Breast epithelium (tissue), 4 donors: ENCODE results near the gene MS4A4E. TPM values are rescaled to one million over a fixed set of nuclear protein-coding genes. Genes with fewer than 3 reads are reported as not detected.

Experiments used
- DNase-seq, 2 donors: peaks; one replicate each; pipeline ENCODE4 v3.0.0-alpha.2; 2019; ENCODE audit warnings: low spot score in 2 of 2
- H3K27ac ChIP-seq, 2 donors: fragments of 200-600 bp; sonication (generic) in 1 of 2; one replicate each; pipeline ENCODE4 v1.5.1; 2016 to 2019; ENCODE audit warnings: mild to moderate bottlenecking in 1 of 2
- H3K27me3 ChIP-seq, 2 donors: fragments of 200-600 bp; sonication (generic) in 1 of 2; one replicate each; pipeline versions ENCODE4 v1.5.1 to v1.6.0; 2017 to 2019; ENCODE audit warnings: control low read depth in 1 of 2, mild to moderate bottlenecking in 1 of 2
- H3K36me3 ChIP-seq: fragments of 200-600 bp; one replicate; pipeline ENCODE4 v1.5.1; 2019
- H3K4me1 ChIP-seq, 2 donors: fragments of 200-600 bp; sonication (generic); one replicate each; pipeline ENCODE4 v1.5.1; 2016 to 2019; ENCODE audit warnings: control low read depth in 1 of 2
- H3K4me3 ChIP-seq, 3 donors: fragments of 200-600 bp; sonication (generic); 1 replicate in 2 of 3; 2 replicates in 1 of 3; pipeline ENCODE4 v1.5.1; 2016 to 2019; ENCODE audit warnings: mild to moderate bottlenecking in 3 of 3, moderate library complexity in 2 of 3
- H3K9me3 ChIP-seq, 2 donors: fragments of 200-600 bp; sonication (generic) in 1 of 2; one replicate each; pipeline ENCODE4 v1.5.1; 2016 to 2019; ENCODE audit warnings: control low read depth in 1 of 2
- CTCF ChIP-seq, 3 donors: fragments of 450-650 bp; IDR thresholded peaks; one replicate each; pipeline ENCODE4 v1.5.1; 2016 to 2017; ENCODE audit warnings: antibody characterized with exemption in 3 of 3, mild to moderate bottlenecking in 3 of 3, moderate library complexity in 3 of 3
- POLR2A ChIP-seq: fragments of 450-650 bp; IDR thresholded peaks from one replicate; pipeline ENCODE4 v1.6.1; 2016; ENCODE audit warnings: antibody characterized with exemption, mild to moderate bottlenecking, moderate library complexity
- POLR2AphosphoS5 ChIP-seq, 3 donors: sonication (generic); formaldehyde crosslinking; IDR thresholded peaks; one replicate each; pipeline ENCODE4 v1.6.1; 2017; ENCODE audit warnings: antibody characterized with exemption in 3 of 3
- intact Hi-C: fragments of 100-400 bp; cut with DNase I; formaldehyde crosslinking; loops from one replicate; pipeline ENCODE4 v1.15.1; 2023; ENCODE audit warnings: low total_unique reads
- total RNA-seq, 3 donors: library from RNA; depleted of rRNA; stranded (reverse); fragments of >200 nt; gene quantifications; one replicate each; pipeline ENCODE4 v1.1.0, GENCODE V29; 2016

MS4A4E gene
- total RNA-seq, 3 donors from 2014 or later, result 0.66 to 14.9 (median 1.5) TPM

- Histone ChIP-seq H3K9me3 (no peaks in the 10 kb centered on the region), H3K4me1 (no peaks in the 10 kb centered on the region), H3K27me3 (peaks cover 0 to 5% of the 10 kb centered on the region in 2 donors), H3K4me3 (no peak overlapping the region), H3K27ac (no peak overlapping the region), H3K36me3 (no peaks in the 10 kb centered on the region)
- DNase-seq, result no peak
- TF ChIP-seq POLR2AphosphoS5 (IDR thresholded peaks at IDR 0.05), result no peak
- TF ChIP-seq CTCF (IDR thresholded peaks at IDR 0.05), result no peak
- no peak for TF ChIP-seq POLR2A
- intact Hi-C loops, result no loop called here
Measured at GRCh38 chr11:60184824-60185511, 58.0 kb downstream of the MS4A4E start.

GRCh38 chr11:60183591-60184205 lies 59.2 kb downstream of the MS4A4E start:
- H3K4me3 ChIP-seq, result no peak overlapping the region
- H3K9me3 ChIP-seq, result no peaks in the 10 kb centered on the region
- intact Hi-C loops, result no loop called here
- TF ChIP-seq POLR2AphosphoS5 (IDR thresholded peaks at IDR 0.05), result no peak
- TF ChIP-seq POLR2A, result no peak
- TF ChIP-seq CTCF (IDR thresholded peaks at IDR 0.05), result no peak
- no peak for DNase-seq
- H3K27me3 ChIP-seq, result peaks cover 0 to 5% of the 10 kb centered on the region in 2 donors
- no peaks in the 10 kb centered on the region for H3K4me1 ChIP-seq
- no peaks in the 10 kb centered on the region for H3K36me3 ChIP-seq
- peak overlapping the region in 1 of 2 donors; percentile 19 for H3K27ac ChIP-seq

DNA sequence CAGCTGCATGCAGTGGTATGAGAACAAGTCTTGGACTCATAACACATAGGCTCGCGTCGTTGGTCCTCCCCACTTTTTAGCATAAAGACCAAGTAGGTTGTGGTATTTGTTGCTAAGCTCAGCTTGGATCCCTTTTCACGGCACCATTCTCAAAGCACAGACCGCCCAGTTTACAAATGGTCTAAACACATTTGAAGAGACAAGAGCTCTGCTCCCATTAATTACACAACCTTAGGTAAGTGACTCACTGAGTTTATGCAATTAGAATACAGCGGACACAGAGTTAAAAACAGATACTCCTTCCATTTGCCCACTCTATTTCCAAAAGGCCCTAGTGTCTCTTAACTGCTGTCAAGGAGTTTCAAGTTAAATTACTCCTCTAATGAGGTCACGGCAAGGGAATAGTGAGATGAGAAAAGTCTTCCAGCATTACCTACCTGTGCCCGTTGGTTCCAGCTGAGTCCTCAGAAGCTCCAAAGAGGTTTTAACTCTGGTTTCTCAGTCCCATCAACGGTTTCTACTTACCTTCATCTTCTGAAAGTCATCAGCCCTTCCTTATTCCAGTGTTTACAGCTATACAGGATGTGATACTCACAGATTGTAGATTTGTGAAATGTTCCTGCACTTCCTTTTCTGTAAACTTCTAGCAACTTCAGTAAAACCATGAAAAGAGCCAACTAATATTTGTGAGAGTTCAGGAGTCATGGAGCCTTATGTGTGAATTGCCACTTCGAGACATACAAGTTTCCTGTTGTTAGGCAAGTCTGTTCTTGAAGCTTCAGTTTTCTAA lies 60.2 kb downstream of the MS4A4E start, which contains the start of gene MS4A6A:
TSS of gene MS4A6A (minus strand) at position 543 of the 790 bp plus-strand sequence. CDS start 1,356 bp downstream, outside the sequence.
- intact Hi-C loops, result no loop called here
- Histone ChIP-seq H3K9me3 (no peaks in the 10 kb centered on the region), H3K4me3 (peak within 1 kb of the TSS in 1 of 3 donors; percentile 27), H3K4me1 (no peaks in the 10 kb centered on the region), H3K36me3 (no peaks in the 10 kb centered on the region), H3K27me3 (peaks cover 0 to 5% of the 10 kb centered on the region in 2 donors), H3K27ac (peak within 1 kb of the TSS in 1 of 2 donors; percentile 19)
- DNase-seq, result no peak
- TF ChIP-seq POLR2A (no peak), POLR2AphosphoS5 (IDR thresholded peaks at IDR 0.05) (no peak), CTCF (IDR thresholded peaks at IDR 0.05) (no peak)

- no peaks in the 10 kb centered on the region for H3K36me3 ChIP-seq
- H3K27me3 ChIP-seq, result no peaks in the 10 kb centered on the region
- DNase-seq, result no peak
- H3K9me3 ChIP-seq, result no peaks in the 10 kb centered on the region
- no peaks in the 10 kb centered on the region for H3K4me1 ChIP-seq
- TF ChIP-seq CTCF (IDR thresholded peaks at IDR 0.05) (no peak), POLR2A (no peak), POLR2AphosphoS5 (IDR thresholded peaks at IDR 0.05) (no peak)
- intact Hi-C loops, result no loop called here
- no peak overlapping the region for H3K4me3 ChIP-seq
- no peak overlapping the region for H3K27ac ChIP-seq
Measured at GRCh38 chr11:60175860-60176275, 67.1 kb downstream of the MS4A4E start.
